T-helper 2 cell treated with Interferon-gamma antibody and Interleukin-4, amounts not matched to agents 100 ng/mL and 5 ng/mL, for 36 hours (primary cell): Measurements from ENCODE around the gene CYB5A. TPM values are rescaled to one million over a fixed set of nuclear protein-coding genes. Genes with fewer than 3 reads are reported as not detected.

Experiments
- intact Hi-C: fragments of 100-400 bp; cut with micrococcal nuclease; formaldehyde crosslinking; loops from one replicate; pipeline ENCODE4 v1.15.1; 2023
- total RNA-seq: library from RNA; stranded (reverse); gene quantifications from 2 replicates; pipeline ENCODE4 v1.2.3, GENCODE V29; 2022

The CYB5A gene
- total RNA-seq, 1 donor from 2014 or later: 14.6 TPM

DNA sequence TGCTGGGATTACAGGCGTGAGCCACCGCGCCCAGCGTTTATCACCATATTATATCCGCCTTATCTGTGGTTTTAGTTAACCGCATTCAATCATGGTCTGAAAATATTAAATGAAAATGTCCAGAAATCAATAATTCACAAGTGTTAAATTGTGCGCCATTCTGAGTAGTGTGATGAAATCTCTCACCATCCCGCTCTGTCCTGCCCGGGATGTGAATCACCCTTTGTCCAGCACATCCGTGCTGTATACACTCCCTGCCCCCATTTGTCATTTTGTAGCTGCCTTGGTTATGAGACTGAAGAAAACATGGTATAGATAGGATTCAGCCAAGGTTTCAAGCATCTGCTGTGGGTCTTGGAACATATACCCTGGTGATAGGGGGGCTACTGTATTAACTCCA lies 72.7 kb downstream of the CYB5A start:
- intact Hi-C loops: no loop called here

GRCh38 chr18:74217476-74218143 lies 74.2 kb downstream of the CYB5A start:
- intact Hi-C loops: no loop called here

GRCh38 chr18:74216661-74217110 lies 75.1 kb downstream of the CYB5A start:
- intact Hi-C loops: no loop called here

GRCh38 chr18:74215863-74216262 lies 75.9 kb downstream of the CYB5A start:
- intact Hi-C loops: no loop called here

- intact Hi-C loops: no loop called here
Observed at GRCh38 chr18:74213429-74213828, 78.3 kb downstream of the CYB5A start.

- intact Hi-C loops: no loop called here
Observed at GRCh38 chr18:74204526-74205152, 87.1 kb downstream of the CYB5A start.

- intact Hi-C loops: no loop called here
Observed at GRCh38 chr18:74203811-74204210, 88.0 kb downstream of the CYB5A start.

Other genes starting within 250 kb of the CYB5A start
- 0.41 and 0.57 TPM in 2 replicates for gene FBXO15, start 144.1 kb downstream of the CYB5A start, total RNA-seq
- 34.8 and 35.2 TPM in 2 replicates for gene TIMM21, start 143.4 kb downstream of the CYB5A start, total RNA-seq
- not detected in 2 replicates for gene C18orf63, start 23.9 kb upstream of the CYB5A start, total RNA-seq
- not detected in 2 replicates for gene DIPK1C, start 165.3 kb upstream of the CYB5A start, total RNA-seq
- 151 and 152 TPM in 2 replicates for gene CNDP2, start 204.4 kb upstream of the CYB5A start, total RNA-seq
- gene CNDP1, start 242.5 kb upstream of the CYB5A start, total RNA-seq: 0.25 TPM in 1 of 2 replicates, not detected in the other